Measurements from ENCODE around the gene ST3GAL3.

The ST3GAL3 gene

GRCh38 chr1:43707190-43708001, at the start of gene ST3GAL3:
Gene ST3GAL3, plus strand, starts transcription at chr1:43707536. Its CDS starts 28,727 bp downstream, at chr1:43736263.
- peak; percentile 51 for DNase-seq

GRCh38 chr1:43659212-43660166, 47.8 kb upstream of the ST3GAL3 start:
- no peak for DNase-seq

- no peak for DNase-seq
Measured at GRCh38 chr1:43660355-43660754, 47.0 kb upstream of the ST3GAL3 start.

- DNase-seq, result no peak
Measured at GRCh38 chr1:43664369-43664768, 43.0 kb upstream of the ST3GAL3 start.

GRCh38 chr1:43666608-43667007, 40.7 kb upstream of the ST3GAL3 start:
- DNase-seq, result no peak

- DNase-seq, result no peak
Measured at GRCh38 chr1:43668956-43669355, 38.4 kb upstream of the ST3GAL3 start.

- DNase-seq, result no peak
Measured at GRCh38 chr1:43669878-43670277, 37.5 kb upstream of the ST3GAL3 start.

GRCh38 chr1:43671193-43671592, 36.1 kb upstream of the ST3GAL3 start:
- DNase-seq, result no peak

GRCh38 chr1:43671626-43672330, 35.6 kb upstream of the ST3GAL3 start:
- no peak for DNase-seq

GRCh38 chr1:43673261-43673660, 34.1 kb upstream of the ST3GAL3 start:
- no peak for DNase-seq

GRCh38 chr1:43678940-43679339, 28.4 kb upstream of the ST3GAL3 start:
- no peak for DNase-seq

GRCh38 chr1:43683560-43683959, 23.8 kb upstream of the ST3GAL3 start:
- no peak for DNase-seq

GRCh38 chr1:43686801-43687200, 20.5 kb upstream of the ST3GAL3 start:
- DNase-seq, result no peak

- no peak for DNase-seq
Measured at GRCh38 chr1:43687301-43688108, 19.8 kb upstream of the ST3GAL3 start.

- DNase-seq, result no peak
Measured at GRCh38 chr1:43688109-43688387, 19.3 kb upstream of the ST3GAL3 start.

- no peak for DNase-seq
Measured at GRCh38 chr1:43688594-43689000, 18.7 kb upstream of the ST3GAL3 start.

GRCh38 chr1:43689289-43689688, 18.0 kb upstream of the ST3GAL3 start:
- DNase-seq, result no peak

GRCh38 chr1:43691871-43692815, 15.2 kb upstream of the ST3GAL3 start:
- DNase-seq, result no peak

- no peak for DNase-seq
Measured at GRCh38 chr1:43693371-43693770, 14.0 kb upstream of the ST3GAL3 start.

GRCh38 chr1:43699281-43699680, 8.1 kb upstream of the ST3GAL3 start:
- no peak for DNase-seq

GRCh38 chr1:43703836-43704235, 3.5 kb upstream of the ST3GAL3 start:
- DNase-seq, result no peak

Measured in SIG-M5 (cell line).